Testis (tissue), 3 donors: ENCODE data around the gene NUP133. TPM values are rescaled to one million over a fixed set of nuclear protein-coding genes. Genes with fewer than 3 reads are reported as not detected.
"Not testable (repeated sequence)": the region's sequence is repeated elsewhere in the genome, so short reads cannot be mapped to it uniquely, and the experiment has no call there.

Experiments used
- DNase-seq: peaks from one replicate; pipeline ENCODE4 v3.0.0-alpha.2; 2019
- H3K27ac ChIP-seq, 2 donors: fragments of 200-600 bp; sonication (generic); one replicate each; pipeline ENCODE4 v1.5.1; 2019
- H3K27me3 ChIP-seq: fragments of 200-600 bp; sonication (generic); one replicate; pipeline ENCODE4 v1.5.1; 2019
- H3K36me3 ChIP-seq: fragments of 200-600 bp; sonication (generic); one replicate; pipeline ENCODE4 v1.5.1; 2017; ENCODE audit warnings: low read depth; ENCODE audit errors: missing control alignments
- H3K4me1 ChIP-seq: fragments of 200-600 bp; sonication (generic); one replicate; pipeline ENCODE4 v1.5.1; 2019
- H3K4me3 ChIP-seq, 2 donors: fragments of 200-600 bp; sonication (generic); one replicate each; pipeline ENCODE4 v1.5.1; 2017 to 2019
- H3K9me3 ChIP-seq: fragments of 200-600 bp; sonication (generic); one replicate; pipeline ENCODE4 v1.5.1; 2017
- CTCF ChIP-seq, 3 experiments: fragments of 450-650 bp in 2 of 3; fragments of 200-600 bp in 1 of 3; sonication (generic) in 1 of 3; IDR thresholded peaks; one replicate each; pipeline ENCODE4 v1.5.1; 2016 to 2019; ENCODE audit warnings: antibody characterized with exemption in 3 of 3, mild to moderate bottlenecking in 2 of 3, moderate library complexity in 1 of 3
- POLR2A ChIP-seq: fragments of 450-650 bp; IDR thresholded peaks from one replicate; pipeline ENCODE4 v1.6.1; 2017; ENCODE audit warnings: antibody characterized with exemption, mild to moderate bottlenecking, moderate library complexity
- WGBS, 2 donors: methylation state at CpG; one replicate each; pipeline ENCODE4 v1.1.5; 2018; 5-methylcytosine and 5-hydroxymethylcytosine counted together
- intact Hi-C: fragments of 100-400 bp; cut with DNase I; formaldehyde crosslinking; loops from one replicate; pipeline ENCODE4 v1.15.1; 2023; ENCODE audit warnings: low total_unique reads
- polyA plus RNA-seq: library from polyadenylated mRNA; stranded (reverse); fragments of 350-450 nt; fragmentation: Illumina TruSeq; extraction: RNeasy Lipid Tissue Mini Kit (QIAGEN cat#74804); gene quantifications from one replicate; pipeline ENCODE4 v1.2.3, GENCODE V29; 2014; ENCODE audit warnings: low read depth, low replicate concordance; ENCODE audit not compliant: insufficient read depth
- total RNA-seq, 2 donors: library from RNA; depleted of rRNA; stranded (reverse); fragments of >200 nt; gene quantifications; one replicate each; pipeline ENCODE4 v1.2.3, GENCODE V29; 2016

NUP133 gene
- total and polyA plus RNA-seq, 3 donors from 2014 or later: 26.5 to 60.9 (median 46.5) TPM

GRCh38 chr1:229478852-229479251 lies 29.3 kb downstream of the NUP133 start:
- Histone ChIP-seq H3K4me3 (no peak overlapping the region), H3K9me3 (no peaks in the 10 kb centered on the region), H3K36me3 (no peaks in the 10 kb centered on the region), H3K4me1 (no peaks in the 10 kb centered on the region), H3K27ac (no peak overlapping the region), H3K27me3 (no peaks in the 10 kb centered on the region)
- TF ChIP-seq POLR2A (no peak), CTCF (IDR thresholded peaks at IDR 0.05) (no peak)
- intact Hi-C loops: no loop called here
- DNase-seq: no peak
- 97 to 100% methylated on average over 1 of the region's 1 CpG for WGBS, 2 donors

- DNase-seq, H3K27ac ChIP-seq, H3K4me3 ChIP-seq, intact Hi-C loops, H3K27me3 ChIP-seq, H3K4me1 ChIP-seq, H3K9me3 ChIP-seq, H3K36me3 ChIP-seq: not testable (repeated sequence)
- 87 to 91% methylated on average over 13 of the region's 13 CpGs for WGBS, 2 donors
Measured at GRCh38 chr1:229475859-229476258, 32.3 kb downstream of the NUP133 start.

- TF ChIP-seq CTCF (IDR thresholded peaks at IDR 0.05): no peak
- TF ChIP-seq POLR2A: no peak
- intact Hi-C loops: no loop called here
Measured at GRCh38 chr1:229474509-229474908, 33.6 kb downstream of the NUP133 start.

GRCh38 chr1:229471175-229471574 lies 37.0 kb downstream of the NUP133 start:
- Histone ChIP-seq H3K4me3 (no peak overlapping the region), H3K36me3 (no peaks in the 10 kb centered on the region), H3K27me3 (no peaks in the 10 kb centered on the region), H3K4me1 (no peaks in the 10 kb centered on the region), H3K27ac (no peak overlapping the region), H3K9me3 (no peaks in the 10 kb centered on the region)
- 96 to 98% methylated on average over 3 of the region's 3 CpGs for WGBS, 2 donors
- intact Hi-C loops: no loop called here
- DNase-seq: no peak
- TF ChIP-seq CTCF (IDR thresholded peaks at IDR 0.05) (no peak), POLR2A (no peak)

More at GRCh38 chr1:229474509-229474908, 33.6 kb downstream of the NUP133 start:
- no peaks in the 10 kb centered on the region for H3K4me1 ChIP-seq
- H3K27ac ChIP-seq: no peak overlapping the region
- H3K36me3 ChIP-seq: no peaks in the 10 kb centered on the region
- H3K4me3 ChIP-seq: no peak overlapping the region
- H3K27me3 ChIP-seq: no peaks in the 10 kb centered on the region
- no peaks in the 10 kb centered on the region for H3K9me3 ChIP-seq
- no peak for DNase-seq
- WGBS, 2 donors: 93 to 96% methylated on average over 2 of the region's 2 CpGs

- intact Hi-C loops: no loop called here
- TF ChIP-seq POLR2A (no peak), CTCF (IDR thresholded peaks at IDR 0.05) (no peak)
- no peaks in the 10 kb centered on the region for H3K36me3 ChIP-seq
Measured at GRCh38 chr1:229470406-229471043, 37.6 kb downstream of the NUP133 start.

More at GRCh38 chr1:229470406-229471043, 37.6 kb downstream of the NUP133 start:
- H3K9me3 ChIP-seq: no peaks in the 10 kb centered on the region
- H3K4me1 ChIP-seq: no peaks in the 10 kb centered on the region
- H3K27me3 ChIP-seq: no peaks in the 10 kb centered on the region
- no peak overlapping the region for H3K4me3 ChIP-seq
- 89 to 90% methylated on average over 8 of the region's 8 CpGs for WGBS, 2 donors
- H3K27ac ChIP-seq: no peak overlapping the region
- DNase-seq: no peak
